Keratinocyte (primary cell): ENCODE data around the gene PRR13.

Source experiments
- EZH2 ChIP-seq: IDR thresholded peaks from one replicate; pipeline ENCODE4 v1.6.1; 2012; ENCODE audit warnings: inconsistent platforms, mild to moderate bottlenecking, low read length, moderate library complexity
- TF ChIP-seq, protein P1 (sequence below), 3 experiments: IDR thresholded peaks in 1 of 3; conservative IDR thresholded peaks in 1 of 3; optimal IDR thresholded peaks in 1 of 3; 2 replicates in 2 of 3; 3 replicates in 1 of 3; pipeline versions ENCODE3 to v1.5.1; 2011; ENCODE audit warnings: low read length in 3 of 3, mild to moderate bottlenecking in 3 of 3, moderate library complexity in 2 of 3, control low read depth in 1 of 3, inconsistent platforms in 1 of 3; ENCODE audit not compliant: insufficient read depth in 2 of 3; ENCODE audit errors: extremely low read depth in 1 of 3

- TF ChIP-seq, protein P1, sequence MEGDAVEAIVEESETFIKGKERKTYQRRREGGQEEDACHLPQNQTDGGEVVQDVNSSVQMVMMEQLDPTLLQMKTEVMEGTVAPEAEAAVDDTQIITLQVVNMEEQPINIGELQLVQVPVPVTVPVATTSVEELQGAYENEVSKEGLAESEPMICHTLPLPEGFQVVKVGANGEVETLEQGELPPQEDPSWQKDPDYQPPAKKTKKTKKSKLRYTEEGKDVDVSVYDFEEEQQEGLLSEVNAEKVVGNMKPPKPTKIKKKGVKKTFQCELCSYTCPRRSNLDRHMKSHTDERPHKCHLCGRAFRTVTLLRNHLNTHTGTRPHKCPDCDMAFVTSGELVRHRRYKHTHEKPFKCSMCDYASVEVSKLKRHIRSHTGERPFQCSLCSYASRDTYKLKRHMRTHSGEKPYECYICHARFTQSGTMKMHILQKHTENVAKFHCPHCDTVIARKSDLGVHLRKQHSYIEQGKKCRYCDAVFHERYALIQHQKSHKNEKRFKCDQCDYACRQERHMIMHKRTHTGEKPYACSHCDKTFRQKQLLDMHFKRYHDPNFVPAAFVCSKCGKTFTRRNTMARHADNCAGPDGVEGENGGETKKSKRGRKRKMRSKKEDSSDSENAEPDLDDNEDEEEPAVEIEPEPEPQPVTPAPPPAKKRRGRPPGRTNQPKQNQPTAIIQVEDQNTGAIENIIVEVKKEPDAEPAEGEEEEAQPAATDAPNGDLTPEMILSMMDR (optimal IDR thresholded peaks at IDR 0.05 in 1 of 3, IDR thresholded peaks at IDR 0.05 in 1 of 3, conservative IDR thresholded peaks at IDR 0.05 in 1 of 3; ENCODE audit: extremely low read depth in 1 of 3, insufficient read depth in 2 of 3, low read length in 3 of 3) = no peak
- TF ChIP-seq EZH2 = no peak
These were observed 44.6 kb downstream of the PRR13 start for GRCh38 chr12:53485955-53486735.
